Measurements from ENCODE around the gene IL1RL2. TPM values are rescaled to one million over a fixed set of nuclear protein-coding genes. Genes with fewer than 3 reads are reported as not detected.

IL1RL2 gene
- not detected for polyA plus RNA-seq (2012; ENCODE audit: missing spikeins)

- TF ChIP-seq TAF1 (IDR thresholded peaks at IDR 0.05; ENCODE audit: borderline replicate concordance, low read depth, low read length) (no peak), POLR2AphosphoS5 (IDR thresholded peaks at IDR 0.05; ENCODE audit: low read depth, low read length) (no peak), POLR2A (IDR thresholded peaks at IDR 0.05; ENCODE audit: low read depth, low read length) (no peak)
- DNase-seq (ENCODE audit: insufficient read length) = no peak
Observed at GRCh38 chr2:102186791-102187495, at the start of gene IL1RL2. IL1RL2 (plus strand) TSS chr2:102187023; CDS start chr2:102187868, 845 bp downstream.

GRCh38 chr2:102137138-102137537, 49.7 kb upstream of the IL1RL2 start:
- no peak for FAIRE-seq
- DNase-seq (ENCODE audit: insufficient read length) = no peak
- TF ChIP-seq POLR2AphosphoS5 (IDR thresholded peaks at IDR 0.05; ENCODE audit: low read depth, low read length) = no peak
- no peak for TF ChIP-seq POLR2A (IDR thresholded peaks at IDR 0.05; ENCODE audit: low read depth, low read length)
- no peak for TF ChIP-seq TAF1 (IDR thresholded peaks at IDR 0.05; ENCODE audit: borderline replicate concordance, low read depth, low read length)

More at GRCh38 chr2:102186791-102187495, at the start of gene IL1RL2:
- FAIRE-seq = no peak

- no peak for FAIRE-seq
- no peak for DNase-seq (ENCODE audit: insufficient read length)
- no peak for TF ChIP-seq TAF1 (IDR thresholded peaks at IDR 0.05; ENCODE audit: borderline replicate concordance, low read depth, low read length)
- no peak for TF ChIP-seq POLR2A (IDR thresholded peaks at IDR 0.05; ENCODE audit: low read depth, low read length)
- TF ChIP-seq POLR2AphosphoS5 (IDR thresholded peaks at IDR 0.05; ENCODE audit: low read depth, low read length) = no peak
Observed at GRCh38 chr2:102138331-102138730, 48.5 kb upstream of the IL1RL2 start.

GRCh38 chr2:102139851-102140250, 47.0 kb upstream of the IL1RL2 start:
- DNase-seq (ENCODE audit: insufficient read length) (no peak), FAIRE-seq (no peak)
- TF ChIP-seq POLR2AphosphoS5 (IDR thresholded peaks at IDR 0.05; ENCODE audit: low read depth, low read length) (no peak), POLR2A (IDR thresholded peaks at IDR 0.05; ENCODE audit: low read depth, low read length) (no peak), TAF1 (IDR thresholded peaks at IDR 0.05; ENCODE audit: borderline replicate concordance, low read depth, low read length) (no peak)

GRCh38 chr2:102140377-102140776, 46.4 kb upstream of the IL1RL2 start:
- TF ChIP-seq TAF1 (IDR thresholded peaks at IDR 0.05; ENCODE audit: borderline replicate concordance, low read depth, low read length) = no peak
- TF ChIP-seq POLR2A (IDR thresholded peaks at IDR 0.05; ENCODE audit: low read depth, low read length) = no peak
- TF ChIP-seq POLR2AphosphoS5 (IDR thresholded peaks at IDR 0.05; ENCODE audit: low read depth, low read length) = no peak
- no peak for FAIRE-seq
- no peak for DNase-seq (ENCODE audit: insufficient read length)

- FAIRE-seq = no peak
- no peak for DNase-seq (ENCODE audit: insufficient read length)
- TF ChIP-seq TAF1 (IDR thresholded peaks at IDR 0.05; ENCODE audit: borderline replicate concordance, low read depth, low read length) (no peak), POLR2AphosphoS5 (IDR thresholded peaks at IDR 0.05; ENCODE audit: low read depth, low read length) (no peak), POLR2A (IDR thresholded peaks at IDR 0.05; ENCODE audit: low read depth, low read length) (no peak)
Observed at GRCh38 chr2:102141011-102141943, 45.5 kb upstream of the IL1RL2 start.

- TF ChIP-seq POLR2AphosphoS5 (IDR thresholded peaks at IDR 0.05; ENCODE audit: low read depth, low read length) (no peak), TAF1 (IDR thresholded peaks at IDR 0.05; ENCODE audit: borderline replicate concordance, low read depth, low read length) (no peak), POLR2A (IDR thresholded peaks at IDR 0.05; ENCODE audit: low read depth, low read length) (no peak)
- no peak for DNase-seq (ENCODE audit: insufficient read length)
- no peak for FAIRE-seq
Observed at GRCh38 chr2:102141970-102142828, 44.6 kb upstream of the IL1RL2 start, which contains the start of gene IL1R1. IL1R1 (plus strand) TSS chr2:102142746; CDS start chr2:102157725, 14,979 bp downstream.

- DNase-seq (ENCODE audit: insufficient read length) = no peak
- TF ChIP-seq POLR2A (IDR thresholded peaks at IDR 0.05; ENCODE audit: low read depth, low read length) (no peak), POLR2AphosphoS5 (IDR thresholded peaks at IDR 0.05; ENCODE audit: low read depth, low read length) (no peak), TAF1 (IDR thresholded peaks at IDR 0.05; ENCODE audit: borderline replicate concordance, low read depth, low read length) (no peak)
- FAIRE-seq = no peak
Observed at GRCh38 chr2:102142829-102143449, 43.9 kb upstream of the IL1RL2 start.

- DNase-seq (ENCODE audit: insufficient read length) = no peak
- FAIRE-seq = no peak
- TF ChIP-seq POLR2A (IDR thresholded peaks at IDR 0.05; ENCODE audit: low read depth, low read length) = no peak
- no peak for TF ChIP-seq POLR2AphosphoS5 (IDR thresholded peaks at IDR 0.05; ENCODE audit: low read depth, low read length)
- no peak for TF ChIP-seq TAF1 (IDR thresholded peaks at IDR 0.05; ENCODE audit: borderline replicate concordance, low read depth, low read length)
Observed at GRCh38 chr2:102143450-102143985, 43.3 kb upstream of the IL1RL2 start.

- FAIRE-seq = no peak
- no peak for DNase-seq (ENCODE audit: insufficient read length)
Observed at GRCh38 chr2:102144128-102144527, 42.7 kb upstream of the IL1RL2 start.

More at GRCh38 chr2:102144128-102144527, 42.7 kb upstream of the IL1RL2 start:
- TF ChIP-seq POLR2AphosphoS5 (IDR thresholded peaks at IDR 0.05; ENCODE audit: low read depth, low read length) (no peak), TAF1 (IDR thresholded peaks at IDR 0.05; ENCODE audit: borderline replicate concordance, low read depth, low read length) (no peak), POLR2A (IDR thresholded peaks at IDR 0.05; ENCODE audit: low read depth, low read length) (no peak)
